ENCODE measurements around the gene GFY. TPM values are rescaled to one million over a fixed set of nuclear protein-coding genes. Genes with fewer than 3 reads are reported as not detected.

Gene GFY
- total and polyA plus RNA-seq, 9 of the 15 experiments (the other 6 are each of a cell fraction or from before 2014, with no cell fraction given), result 0.06 to 0.40 (median 0.19) TPM; not detected in 3

DNA sequence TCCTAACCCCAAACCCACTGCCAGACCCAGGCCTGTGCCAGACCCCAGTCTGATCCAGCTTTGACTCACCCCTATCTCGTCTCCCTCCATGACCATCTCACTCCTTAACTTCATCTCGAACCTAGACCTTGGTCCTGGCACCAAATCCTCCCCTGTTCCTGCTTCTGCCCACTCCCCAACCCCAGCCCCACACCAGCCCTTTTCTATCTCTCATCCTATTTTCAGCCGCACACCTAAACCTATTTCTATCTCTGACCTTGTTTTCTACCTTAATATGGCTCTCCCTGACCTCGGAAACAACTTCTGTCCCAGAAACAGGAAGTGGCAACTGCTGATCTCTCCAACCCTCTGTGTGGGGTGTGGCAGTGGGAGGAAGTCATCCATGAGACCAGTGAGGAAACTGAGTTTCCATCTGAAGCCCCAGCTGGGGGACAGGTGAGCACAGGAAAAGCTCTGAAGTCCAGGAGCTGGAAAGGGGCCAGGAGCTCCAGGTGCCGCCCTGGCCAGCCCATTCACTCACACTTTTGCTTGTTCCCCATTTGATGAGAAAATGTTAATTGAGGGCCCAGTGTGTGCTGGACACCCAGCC is 15.7 kb upstream of the GFY start (continued):
- TF ChIP-seq, protein P1, sequence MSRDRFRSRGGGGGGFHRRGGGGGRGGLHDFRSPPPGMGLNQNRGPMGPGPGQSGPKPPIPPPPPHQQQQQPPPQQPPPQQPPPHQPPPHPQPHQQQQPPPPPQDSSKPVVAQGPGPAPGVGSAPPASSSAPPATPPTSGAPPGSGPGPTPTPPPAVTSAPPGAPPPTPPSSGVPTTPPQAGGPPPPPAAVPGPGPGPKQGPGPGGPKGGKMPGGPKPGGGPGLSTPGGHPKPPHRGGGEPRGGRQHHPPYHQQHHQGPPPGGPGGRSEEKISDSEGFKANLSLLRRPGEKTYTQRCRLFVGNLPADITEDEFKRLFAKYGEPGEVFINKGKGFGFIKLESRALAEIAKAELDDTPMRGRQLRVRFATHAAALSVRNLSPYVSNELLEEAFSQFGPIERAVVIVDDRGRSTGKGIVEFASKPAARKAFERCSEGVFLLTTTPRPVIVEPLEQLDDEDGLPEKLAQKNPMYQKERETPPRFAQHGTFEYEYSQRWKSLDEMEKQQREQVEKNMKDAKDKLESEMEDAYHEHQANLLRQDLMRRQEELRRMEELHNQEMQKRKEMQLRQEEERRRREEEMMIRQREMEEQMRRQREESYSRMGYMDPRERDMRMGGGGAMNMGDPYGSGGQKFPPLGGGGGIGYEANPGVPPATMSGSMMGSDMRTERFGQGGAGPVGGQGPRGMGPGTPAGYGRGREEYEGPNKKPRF (IDR thresholded peaks at IDR 0.05; ENCODE audit: low read depth, low read length), result no peak
- TF ChIP-seq SIRT6 (IDR thresholded peaks at IDR 0.05; ENCODE audit: low read depth, low read length) (no peak), WHSC1 (IDR thresholded peaks at IDR 0.05; ENCODE audit: low read length) (no peak), MCM5 (IDR thresholded peaks at IDR 0.05; ENCODE audit: low read depth) (no peak), ESRRB (CRISPR knock-in tag; IDR thresholded peaks at IDR 0.05; ENCODE audit: borderline replicate concordance) (no peak), SMAD1 (IDR thresholded peaks at IDR 0.05; ENCODE audit: low read depth, low read length, partially characterized antibody) (no peak), CEBPG (CRISPR knock-in tag; IDR thresholded peaks at IDR 0.05) (no peak), CEBPG (tag; conservative IDR thresholded peaks at IDR 0.05 in 1 of 2, IDR thresholded peaks at IDR 0.05 in 1 of 2) (no peak), ZNF707 (CRISPR knock-in tag; conservative IDR thresholded peaks at IDR 0.05) (no peak), SOX6 (IDR thresholded peaks at IDR 0.05) (no peak), ZBTB8A (IDR thresholded peaks at IDR 0.05; ENCODE audit: partially characterized antibody) (no peak), ZNF212 (CRISPR knock-in tag; IDR thresholded peaks at IDR 0.05) (no peak), MED1 (CRISPR knock-in tag; IDR thresholded peaks at IDR 0.05; ENCODE audit: borderline replicate concordance) (no peak), SREBF1 (IDR thresholded peaks at IDR 0.05; ENCODE audit: borderline replicate concordance, low read depth, low read length) (no peak), HDGF (IDR thresholded peaks at IDR 0.05) (no peak), KDM2B (CRISPR knock-in tag; IDR thresholded peaks at IDR 0.05) (no peak), L3MBTL2 (IDR thresholded peaks at IDR 0.05) (no peak)
- TF ChIP-seq, protein P2, sequence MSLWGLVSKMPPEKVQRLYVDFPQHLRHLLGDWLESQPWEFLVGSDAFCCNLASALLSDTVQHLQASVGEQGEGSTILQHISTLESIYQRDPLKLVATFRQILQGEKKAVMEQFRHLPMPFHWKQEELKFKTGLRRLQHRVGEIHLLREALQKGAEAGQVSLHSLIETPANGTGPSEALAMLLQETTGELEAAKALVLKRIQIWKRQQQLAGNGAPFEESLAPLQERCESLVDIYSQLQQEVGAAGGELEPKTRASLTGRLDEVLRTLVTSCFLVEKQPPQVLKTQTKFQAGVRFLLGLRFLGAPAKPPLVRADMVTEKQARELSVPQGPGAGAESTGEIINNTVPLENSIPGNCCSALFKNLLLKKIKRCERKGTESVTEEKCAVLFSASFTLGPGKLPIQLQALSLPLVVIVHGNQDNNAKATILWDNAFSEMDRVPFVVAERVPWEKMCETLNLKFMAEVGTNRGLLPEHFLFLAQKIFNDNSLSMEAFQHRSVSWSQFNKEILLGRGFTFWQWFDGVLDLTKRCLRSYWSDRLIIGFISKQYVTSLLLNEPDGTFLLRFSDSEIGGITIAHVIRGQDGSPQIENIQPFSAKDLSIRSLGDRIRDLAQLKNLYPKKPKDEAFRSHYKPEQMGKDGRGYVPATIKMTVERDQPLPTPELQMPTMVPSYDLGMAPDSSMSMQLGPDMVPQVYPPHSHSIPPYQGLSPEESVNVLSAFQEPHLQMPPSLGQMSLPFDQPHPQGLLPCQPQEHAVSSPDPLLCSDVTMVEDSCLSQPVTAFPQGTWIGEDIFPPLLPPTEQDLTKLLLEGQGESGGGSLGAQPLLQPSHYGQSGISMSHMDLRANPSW (CRISPR knock-in tag; IDR thresholded peaks at IDR 0.05), result no peak
- TF ChIP-seq, protein P3, sequence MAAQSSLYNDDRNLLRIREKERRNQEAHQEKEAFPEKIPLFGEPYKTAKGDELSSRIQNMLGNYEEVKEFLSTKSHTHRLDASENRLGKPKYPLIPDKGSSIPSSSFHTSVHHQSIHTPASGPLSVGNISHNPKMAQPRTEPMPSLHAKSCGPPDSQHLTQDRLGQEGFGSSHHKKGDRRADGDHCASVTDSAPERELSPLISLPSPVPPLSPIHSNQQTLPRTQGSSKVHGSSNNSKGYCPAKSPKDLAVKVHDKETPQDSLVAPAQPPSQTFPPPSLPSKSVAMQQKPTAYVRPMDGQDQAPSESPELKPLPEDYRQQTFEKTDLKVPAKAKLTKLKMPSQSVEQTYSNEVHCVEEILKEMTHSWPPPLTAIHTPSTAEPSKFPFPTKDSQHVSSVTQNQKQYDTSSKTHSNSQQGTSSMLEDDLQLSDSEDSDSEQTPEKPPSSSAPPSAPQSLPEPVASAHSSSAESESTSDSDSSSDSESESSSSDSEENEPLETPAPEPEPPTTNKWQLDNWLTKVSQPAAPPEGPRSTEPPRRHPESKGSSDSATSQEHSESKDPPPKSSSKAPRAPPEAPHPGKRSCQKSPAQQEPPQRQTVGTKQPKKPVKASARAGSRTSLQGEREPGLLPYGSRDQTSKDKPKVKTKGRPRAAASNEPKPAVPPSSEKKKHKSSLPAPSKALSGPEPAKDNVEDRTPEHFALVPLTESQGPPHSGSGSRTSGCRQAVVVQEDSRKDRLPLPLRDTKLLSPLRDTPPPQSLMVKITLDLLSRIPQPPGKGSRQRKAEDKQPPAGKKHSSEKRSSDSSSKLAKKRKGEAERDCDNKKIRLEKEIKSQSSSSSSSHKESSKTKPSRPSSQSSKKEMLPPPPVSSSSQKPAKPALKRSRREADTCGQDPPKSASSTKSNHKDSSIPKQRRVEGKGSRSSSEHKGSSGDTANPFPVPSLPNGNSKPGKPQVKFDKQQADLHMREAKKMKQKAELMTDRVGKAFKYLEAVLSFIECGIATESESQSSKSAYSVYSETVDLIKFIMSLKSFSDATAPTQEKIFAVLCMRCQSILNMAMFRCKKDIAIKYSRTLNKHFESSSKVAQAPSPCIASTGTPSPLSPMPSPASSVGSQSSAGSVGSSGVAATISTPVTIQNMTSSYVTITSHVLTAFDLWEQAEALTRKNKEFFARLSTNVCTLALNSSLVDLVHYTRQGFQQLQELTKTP (IDR thresholded peaks at IDR 0.05; ENCODE audit: low read depth in 1 of 2, partially characterized antibody in 2 of 2), result no peak
- TF ChIP-seq, protein P4, sequence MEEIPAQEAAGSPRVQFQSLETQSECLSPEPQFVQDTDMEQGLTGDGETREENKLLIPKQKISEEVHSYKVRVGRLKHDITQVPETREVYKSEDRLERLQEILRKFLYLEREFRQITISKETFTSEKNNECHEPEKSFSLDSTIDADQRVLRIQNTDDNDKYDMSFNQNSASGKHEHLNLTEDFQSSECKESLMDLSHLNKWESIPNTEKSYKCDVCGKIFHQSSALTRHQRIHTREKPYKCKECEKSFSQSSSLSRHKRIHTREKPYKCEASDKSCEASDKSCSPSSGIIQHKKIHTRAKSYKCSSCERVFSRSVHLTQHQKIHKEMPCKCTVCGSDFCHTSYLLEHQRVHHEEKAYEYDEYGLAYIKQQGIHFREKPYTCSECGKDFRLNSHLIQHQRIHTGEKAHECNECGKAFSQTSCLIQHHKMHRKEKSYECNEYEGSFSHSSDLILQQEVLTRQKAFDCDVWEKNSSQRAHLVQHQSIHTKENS (CRISPR knock-in tag; IDR thresholded peaks at IDR 0.05), result no peak
